WERI-Rb-1 (cell line): ENCODE data around the gene CLEC4D.

Source experiments
- DNase-seq: peaks from one replicate; pipeline ENCODE4 v3.0.0-alpha.2; 2020
- H3K27ac ChIP-seq: fragments of 250-450 bp; sonication (Bioruptor Pico); 2 replicates; pipeline ENCODE4 v1.5.1; 2020; ENCODE audit warnings: mild to moderate bottlenecking, moderate library complexity
- H3K27me3 ChIP-seq: fragments of 250-450 bp; sonication (Bioruptor Pico); 2 replicates; pipeline ENCODE4 v1.5.1; 2021; ENCODE audit warnings: mild to moderate bottlenecking, low read depth, moderate library complexity; ENCODE audit not compliant: insufficient read depth, severe bottlenecking
- H3K36me3 ChIP-seq: fragments of 250-450 bp; sonication (Bioruptor Pico); 2 replicates; pipeline ENCODE4 v1.5.1; 2020; ENCODE audit warnings: mild to moderate bottlenecking, moderate library complexity
- H3K4me3 ChIP-seq: 2 replicates; pipeline ENCODE4 v1.5.1; 2011; ENCODE audit warnings: low read depth, mild to moderate bottlenecking, control low read depth, low read length
- H3K9me3 ChIP-seq: fragments of 250-450 bp; sonication (Bioruptor Pico); 2 replicates; pipeline ENCODE4 v1.5.1; 2021; ENCODE audit warnings: mild to moderate bottlenecking, moderate library complexity; ENCODE audit not compliant: severe bottlenecking
- TF ChIP-seq, protein P1 (sequence below): IDR thresholded peaks from 2 replicates; pipeline ENCODE4 v1.5.1; 2011; ENCODE audit warnings: low read depth, mild to moderate bottlenecking, control low read depth, inconsistent platforms, low read length

The CLEC4D gene

DNA sequence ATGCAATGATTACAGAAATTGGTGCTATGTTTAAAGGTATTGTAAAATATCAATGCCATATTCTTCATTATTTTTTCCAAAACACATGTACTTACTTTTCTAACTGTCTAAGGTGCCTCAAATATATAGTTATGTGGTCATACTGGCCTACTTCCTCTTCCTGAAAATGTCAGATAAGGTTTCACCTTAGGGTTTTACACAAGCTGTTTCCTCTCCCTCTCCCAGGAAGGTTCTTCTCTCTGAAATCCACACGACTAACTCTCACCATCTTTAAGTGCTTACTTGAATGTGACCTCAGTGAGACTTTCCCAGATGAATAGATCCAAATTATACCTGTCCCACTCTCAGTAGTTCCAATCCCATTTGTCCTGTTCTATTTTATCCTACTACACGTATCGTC is 11.6 kb upstream of the CLEC4D start:
- H3K4me3 ChIP-seq = no peak overlapping the region
- H3K27ac ChIP-seq = no peak overlapping the region
- H3K27me3 ChIP-seq = no peaks in the 10 kb centered on the region
- no peaks in the 10 kb centered on the region for H3K36me3 ChIP-seq
- DNase-seq = no peak
- H3K9me3 ChIP-seq = no peaks in the 10 kb centered on the region
- TF ChIP-seq, protein P1, sequence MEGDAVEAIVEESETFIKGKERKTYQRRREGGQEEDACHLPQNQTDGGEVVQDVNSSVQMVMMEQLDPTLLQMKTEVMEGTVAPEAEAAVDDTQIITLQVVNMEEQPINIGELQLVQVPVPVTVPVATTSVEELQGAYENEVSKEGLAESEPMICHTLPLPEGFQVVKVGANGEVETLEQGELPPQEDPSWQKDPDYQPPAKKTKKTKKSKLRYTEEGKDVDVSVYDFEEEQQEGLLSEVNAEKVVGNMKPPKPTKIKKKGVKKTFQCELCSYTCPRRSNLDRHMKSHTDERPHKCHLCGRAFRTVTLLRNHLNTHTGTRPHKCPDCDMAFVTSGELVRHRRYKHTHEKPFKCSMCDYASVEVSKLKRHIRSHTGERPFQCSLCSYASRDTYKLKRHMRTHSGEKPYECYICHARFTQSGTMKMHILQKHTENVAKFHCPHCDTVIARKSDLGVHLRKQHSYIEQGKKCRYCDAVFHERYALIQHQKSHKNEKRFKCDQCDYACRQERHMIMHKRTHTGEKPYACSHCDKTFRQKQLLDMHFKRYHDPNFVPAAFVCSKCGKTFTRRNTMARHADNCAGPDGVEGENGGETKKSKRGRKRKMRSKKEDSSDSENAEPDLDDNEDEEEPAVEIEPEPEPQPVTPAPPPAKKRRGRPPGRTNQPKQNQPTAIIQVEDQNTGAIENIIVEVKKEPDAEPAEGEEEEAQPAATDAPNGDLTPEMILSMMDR = no peak

DNA sequence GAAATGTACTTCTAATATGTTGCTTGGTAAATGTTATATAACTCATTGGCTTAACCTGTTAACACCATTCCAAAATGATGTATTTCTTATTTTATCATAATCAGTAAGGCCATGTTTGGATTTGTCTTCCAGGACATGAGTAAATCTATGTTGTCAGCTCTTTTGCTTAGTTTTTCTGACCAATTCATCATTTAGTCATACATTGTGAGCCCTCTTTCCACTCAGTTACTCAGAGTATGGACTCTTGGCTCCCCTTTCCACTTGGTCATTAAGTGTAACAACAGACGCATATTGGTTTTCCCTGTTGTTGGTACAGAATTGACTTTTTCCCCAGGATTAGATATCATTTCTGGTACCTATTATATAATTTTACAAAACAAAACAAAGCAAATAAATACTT is 9.0 kb upstream of the CLEC4D start:
- Histone ChIP-seq H3K9me3 (no peaks in the 10 kb centered on the region), H3K27me3 (no peaks in the 10 kb centered on the region)

DNA sequence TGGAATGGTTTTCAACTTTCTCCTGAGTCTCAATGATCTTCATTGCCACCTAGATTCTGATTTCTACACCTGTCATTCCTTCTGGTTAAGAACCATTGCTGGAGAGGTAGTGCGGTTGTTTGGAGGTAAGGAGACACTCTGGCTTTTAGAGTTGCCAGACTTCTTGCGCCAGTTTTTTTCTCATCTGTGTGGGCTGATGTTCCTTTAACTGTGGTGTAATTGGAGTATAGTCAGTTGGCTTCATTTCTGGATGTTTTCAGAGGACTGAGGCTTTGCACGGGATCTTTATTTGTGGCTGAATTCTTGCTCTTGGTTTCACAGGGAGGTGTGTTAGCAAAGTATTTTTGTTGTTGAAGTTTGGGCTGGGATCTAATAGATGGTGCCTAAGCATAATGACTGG is 5.7 kb upstream of the CLEC4D start:
- no peaks in the 10 kb centered on the region for H3K9me3 ChIP-seq
- TF ChIP-seq, protein P1 = no peak
- no peaks in the 10 kb centered on the region for H3K27me3 ChIP-seq
- no peak overlapping the region for H3K4me3 ChIP-seq
- no peak for DNase-seq
- H3K36me3 ChIP-seq = no peaks in the 10 kb centered on the region
- no peak overlapping the region for H3K27ac ChIP-seq

More for the DNA sequence above, 9.0 kb upstream of the CLEC4D start:
- DNase-seq = no peak
- TF ChIP-seq, protein P1 = no peak
- H3K27ac ChIP-seq = no peak overlapping the region
- H3K36me3 ChIP-seq = no peaks in the 10 kb centered on the region
- H3K4me3 ChIP-seq = no peak overlapping the region

DNA sequence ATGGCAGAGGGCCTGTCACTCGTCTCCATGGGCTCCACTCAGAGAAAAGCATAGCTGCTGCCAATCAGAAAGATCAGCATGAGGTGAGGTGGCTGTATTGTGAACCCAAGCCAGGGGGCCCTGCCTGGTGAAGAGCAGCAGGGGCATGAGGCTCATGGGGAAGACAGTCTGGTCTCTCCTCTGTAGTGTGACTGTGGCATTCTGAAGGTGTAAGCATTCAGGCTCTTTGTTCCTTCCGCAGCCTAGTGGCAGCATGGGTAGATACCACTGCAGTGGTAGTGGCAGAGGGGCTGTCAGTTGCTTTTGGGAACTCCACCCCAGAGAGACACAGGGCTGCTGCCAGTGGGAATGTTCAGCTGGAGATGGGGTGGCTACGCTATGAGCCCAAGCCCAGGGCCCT is 5.1 kb upstream of the CLEC4D start:
- Histone ChIP-seq H3K4me3 (no peak overlapping the region), H3K27me3 (no peaks in the 10 kb centered on the region), H3K9me3 (no peaks in the 10 kb centered on the region), H3K36me3 (no peaks in the 10 kb centered on the region), H3K27ac (no peak overlapping the region)
- DNase-seq = no peak
- TF ChIP-seq, protein P1 = no peak

DNA sequence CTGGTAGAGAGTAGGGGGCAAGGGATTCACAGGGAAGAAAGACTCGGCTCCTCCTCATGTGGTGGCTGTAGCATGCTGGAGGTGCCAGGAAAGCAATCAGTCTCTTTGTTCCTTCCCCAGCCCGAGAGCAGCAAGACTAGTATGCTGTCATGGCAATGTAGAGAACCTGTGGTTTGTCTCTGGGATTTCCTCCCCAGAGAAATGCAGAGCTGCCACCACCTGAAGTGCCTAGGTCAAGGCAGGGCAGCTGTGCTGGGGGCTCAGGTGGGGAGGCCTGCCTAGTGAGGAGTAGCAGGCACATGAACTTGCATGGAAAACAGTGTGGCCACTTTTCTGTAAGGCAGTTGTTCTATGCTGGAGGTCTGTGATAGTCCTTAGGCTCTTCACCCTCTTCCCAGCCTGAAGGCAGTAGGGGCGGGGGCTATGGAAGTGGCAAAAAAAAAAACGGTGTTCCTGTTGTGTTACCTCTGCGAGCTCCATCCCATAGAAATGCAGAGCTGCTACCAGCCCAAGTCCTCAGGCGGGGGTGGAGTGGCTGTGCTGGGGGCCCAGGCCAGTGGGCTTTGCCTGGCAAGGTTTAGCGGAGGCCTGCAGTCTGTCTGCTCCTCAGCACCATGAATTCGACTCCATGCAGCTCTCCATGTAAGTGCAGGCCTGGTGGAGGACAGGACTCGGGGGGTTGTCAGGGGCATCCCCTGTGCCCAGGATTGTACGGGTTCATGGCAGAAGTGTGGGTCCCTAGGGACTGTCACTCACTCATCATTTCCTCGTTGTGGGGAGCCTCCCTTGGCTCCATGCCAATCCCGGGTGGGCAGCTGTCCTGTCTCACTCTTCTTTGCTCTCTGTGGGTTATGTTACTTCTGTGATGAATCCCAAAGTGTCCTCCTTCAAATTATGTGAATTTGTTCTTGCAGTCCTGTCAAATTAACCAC is 4.1 kb upstream of the CLEC4D start:
- H3K9me3 ChIP-seq = no peaks in the 10 kb centered on the region
- no peak overlapping the region for H3K4me3 ChIP-seq
- TF ChIP-seq, protein P1 = no peak
- DNase-seq = no peak
- H3K27me3 ChIP-seq = no peaks in the 10 kb centered on the region
- H3K27ac ChIP-seq = no peak overlapping the region
- no peaks in the 10 kb centered on the region for H3K36me3 ChIP-seq
